GM21576 (cell line): ENCODE measurements around the gene TMEM201.

Experiments used
- ATAC-seq: cut with Tn5 transposase; IDR thresholded peaks from one replicate; pipeline ENCODE4 v1.9.1; 2021; ENCODE audit warnings: mild to moderate bottlenecking, moderate library complexity; ENCODE audit not compliant: unreplicated experiment

Gene TMEM201

DNA sequence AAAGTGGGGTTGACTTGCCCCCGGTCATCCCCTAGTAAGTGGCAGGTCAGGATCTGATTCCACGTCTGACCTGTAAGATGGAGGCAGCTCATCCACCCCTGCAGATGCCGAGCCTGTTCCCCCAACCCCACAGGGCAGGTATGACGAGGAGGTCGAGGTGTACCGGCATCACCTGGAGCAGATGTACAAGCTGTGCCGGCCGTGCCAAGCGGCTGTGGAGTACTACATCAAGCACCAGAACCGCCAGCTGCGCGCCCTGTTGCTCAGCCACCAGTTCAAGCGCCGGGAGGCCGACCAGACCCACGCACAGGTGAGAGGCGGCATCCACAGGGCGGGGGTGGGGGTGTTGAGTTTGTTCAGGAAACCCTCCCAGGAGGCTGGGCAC, 9.6 kb downstream of the TMEM201 start:
- no peak for ATAC-seq

DNA sequence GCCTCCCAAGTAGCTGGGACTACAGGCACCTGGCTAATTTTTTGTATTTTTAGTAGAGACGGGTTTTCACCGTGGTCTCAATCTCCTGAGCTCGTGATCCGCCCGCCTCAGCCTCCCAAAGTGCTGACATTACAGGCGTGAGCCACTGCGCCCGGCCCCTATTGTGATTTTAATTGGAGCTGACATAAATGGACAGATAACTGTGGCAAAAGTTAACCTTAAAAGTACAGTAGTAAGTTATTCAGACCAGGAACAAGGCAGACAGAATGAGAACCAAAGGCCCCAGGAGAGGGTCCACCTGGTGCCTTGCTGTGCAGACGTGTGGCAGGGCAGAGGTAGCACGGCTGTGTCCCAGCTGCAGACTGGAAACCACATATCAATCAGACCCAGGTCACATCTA, 11.0 kb downstream of the TMEM201 start:
- ATAC-seq, result no peak

DNA sequence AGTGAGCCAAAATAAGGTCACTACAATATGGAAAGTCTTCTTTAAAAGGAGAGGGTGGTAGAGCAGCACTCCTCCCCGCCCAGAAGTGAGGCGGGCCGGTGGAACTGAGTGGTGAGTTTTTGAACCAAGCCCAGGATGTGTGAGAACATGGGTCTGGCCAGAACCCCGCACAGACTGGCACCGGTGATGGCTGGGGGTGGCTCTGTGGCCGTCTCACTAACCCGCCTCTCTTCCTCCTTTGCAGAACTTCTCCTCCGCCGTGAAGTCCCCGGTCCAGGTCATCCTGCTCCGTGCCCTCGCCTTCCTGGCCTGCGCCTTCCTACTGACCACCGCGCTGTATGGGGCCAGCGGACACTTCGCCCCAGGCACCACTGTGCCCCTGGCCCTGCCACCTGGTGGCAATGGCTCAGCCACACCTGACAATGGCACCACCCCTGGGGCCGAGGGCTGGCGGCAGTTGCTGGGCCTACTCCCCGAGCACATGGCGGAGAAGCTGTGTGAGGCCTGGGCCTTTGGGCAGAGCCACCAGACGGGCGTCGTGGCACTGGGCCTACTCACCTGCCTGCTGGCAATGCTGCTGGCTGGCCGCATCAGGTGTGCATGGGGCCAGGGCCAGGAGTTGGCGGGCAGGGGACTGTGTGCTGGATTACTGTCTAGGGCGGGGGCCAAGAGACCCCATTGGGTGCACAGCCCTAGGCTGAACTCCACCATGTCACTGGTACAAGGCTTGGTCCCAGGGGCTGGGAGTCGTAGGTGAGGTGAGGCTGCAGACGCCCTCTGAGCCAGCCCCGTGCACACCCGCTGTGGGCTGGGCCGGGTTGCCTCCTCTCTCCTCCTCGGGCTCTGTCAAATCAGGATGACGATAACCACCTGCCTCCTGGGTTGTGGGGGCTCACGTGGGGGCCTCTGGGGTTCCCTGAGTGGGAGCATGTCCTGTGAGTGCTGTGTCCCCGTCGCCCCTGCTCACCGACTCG, 12.4 kb downstream of the TMEM201 start:
- ATAC-seq, result no peak

DNA sequence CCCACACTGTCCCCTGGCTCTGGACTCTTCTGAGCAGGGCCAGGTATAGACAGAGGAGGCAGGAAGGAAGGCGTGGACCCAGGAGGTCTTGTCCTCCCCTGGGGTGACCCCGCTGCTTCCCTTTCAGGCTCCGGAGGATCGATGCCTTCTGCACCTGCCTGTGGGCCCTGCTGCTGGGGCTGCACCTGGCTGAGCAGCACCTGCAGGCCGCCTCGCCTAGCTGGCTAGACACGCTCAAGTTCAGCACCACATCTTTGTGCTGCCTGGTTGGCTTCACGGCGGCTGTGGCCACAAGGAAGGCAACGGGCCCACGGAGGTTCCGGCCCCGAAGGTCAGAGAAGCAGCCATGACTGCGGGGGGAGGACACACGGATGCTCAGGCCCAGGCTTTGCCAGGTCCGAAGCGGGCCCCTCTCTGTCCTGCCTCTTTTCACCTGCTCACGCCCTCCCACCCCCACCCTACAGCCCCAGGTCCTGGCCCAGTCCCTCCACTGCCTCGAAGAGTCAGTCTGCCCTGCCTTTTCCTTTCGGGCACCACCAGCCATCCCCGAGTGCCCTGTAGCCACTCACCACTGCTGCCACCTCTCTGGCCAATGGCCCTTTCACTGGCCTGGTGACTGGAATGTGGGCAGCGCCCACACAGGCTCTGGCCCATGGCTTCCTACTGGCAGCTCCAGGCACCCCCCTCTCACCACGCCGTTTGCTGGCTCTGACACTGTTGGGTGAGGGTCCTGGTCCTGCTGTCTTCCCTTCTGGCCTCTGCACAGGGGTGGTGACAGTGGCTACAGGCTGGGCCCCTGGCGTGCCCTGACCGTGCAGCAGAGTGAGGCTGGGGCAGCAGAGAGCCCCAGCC, 13.5 kb downstream of the TMEM201 start:
- no peak for ATAC-seq

DNA sequence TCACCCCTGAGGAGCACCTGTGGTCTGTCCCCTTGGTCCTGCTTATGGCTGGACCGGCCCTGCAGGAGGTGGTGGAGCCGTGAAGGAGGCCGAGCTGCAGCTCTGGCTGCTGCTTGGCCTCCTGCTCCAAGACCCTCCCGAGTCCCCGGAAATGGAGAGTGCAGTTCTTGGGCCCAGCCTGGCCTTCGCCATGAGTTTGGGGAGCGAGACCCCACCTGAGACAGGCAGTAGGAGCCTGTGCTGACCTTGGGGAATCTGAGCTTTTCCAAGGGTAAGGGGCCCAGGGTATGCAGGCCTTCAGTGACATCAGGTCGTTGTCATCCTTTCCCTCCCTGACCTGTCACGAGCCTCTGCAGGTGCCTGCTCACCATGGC, 14.1 kb downstream of the TMEM201 start:
- no peak for ATAC-seq

DNA sequence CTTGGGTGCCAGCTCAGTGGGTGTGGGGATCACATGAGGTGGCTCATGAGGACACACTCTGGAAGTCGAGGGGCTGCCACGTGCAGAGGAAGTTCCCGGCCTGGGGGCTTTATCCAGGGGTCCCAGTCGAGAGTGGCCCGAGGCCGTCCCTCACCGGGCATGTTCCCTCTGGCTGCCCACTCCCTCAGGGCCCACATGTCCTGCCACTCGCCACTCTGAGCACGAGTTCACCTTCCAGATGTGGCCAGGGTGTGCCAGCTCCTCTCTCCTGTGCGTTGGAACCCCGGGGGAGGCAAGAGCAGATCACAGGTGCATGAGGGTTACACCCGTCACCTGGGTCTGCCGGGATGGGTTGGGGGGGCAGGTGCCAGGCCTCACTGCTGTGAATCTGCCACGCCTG, 14.6 kb downstream of the TMEM201 start:
- no peak for ATAC-seq

DNA sequence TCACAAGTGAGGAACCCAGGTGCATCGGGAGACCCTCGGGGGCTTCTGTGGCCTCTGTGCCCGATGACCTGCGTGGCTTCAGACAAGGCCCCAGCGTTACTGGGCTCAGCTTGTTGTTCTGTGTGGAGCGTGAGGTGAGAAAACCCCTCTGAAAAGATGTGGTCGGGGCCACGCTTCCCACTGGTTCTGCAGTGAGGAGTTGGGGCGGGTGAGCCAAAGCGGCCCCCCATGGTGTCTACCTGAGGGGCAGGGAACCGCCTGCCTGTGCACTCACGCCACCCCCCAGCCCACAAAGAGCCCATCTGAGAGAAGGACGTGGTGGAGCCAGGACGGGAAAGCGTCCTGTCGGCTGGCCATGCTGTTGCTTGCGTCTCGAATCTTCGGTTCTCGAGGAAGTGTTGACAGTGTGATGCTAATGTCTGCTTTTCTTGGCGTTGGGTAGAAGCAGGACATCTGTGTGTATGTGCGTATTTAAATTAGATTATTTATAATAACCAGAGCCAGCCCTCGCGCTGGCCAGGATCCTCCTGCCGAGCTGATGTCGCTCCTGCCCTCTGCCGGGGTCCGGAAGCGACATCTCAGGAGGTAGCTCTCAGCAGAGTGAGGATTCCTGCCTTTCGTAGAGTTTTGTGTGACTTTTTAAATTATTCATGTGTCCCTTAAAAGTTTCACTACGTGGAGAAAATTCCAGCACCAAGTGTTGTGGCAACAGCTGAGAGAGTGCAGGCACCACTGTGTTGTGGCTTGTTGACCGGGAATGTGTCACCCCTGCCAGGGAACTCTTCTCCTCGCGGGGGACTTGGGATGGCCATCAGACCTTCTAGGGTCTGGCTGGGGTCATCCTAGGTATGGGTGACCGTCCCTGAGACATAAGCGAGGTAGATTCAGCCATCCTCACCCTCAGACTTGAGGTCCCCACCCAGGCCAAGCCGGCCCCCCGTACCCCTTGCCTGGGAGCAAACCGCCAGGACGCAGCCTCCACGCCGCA, 15.3 kb downstream of the TMEM201 start:
- ATAC-seq, result no peak

DNA sequence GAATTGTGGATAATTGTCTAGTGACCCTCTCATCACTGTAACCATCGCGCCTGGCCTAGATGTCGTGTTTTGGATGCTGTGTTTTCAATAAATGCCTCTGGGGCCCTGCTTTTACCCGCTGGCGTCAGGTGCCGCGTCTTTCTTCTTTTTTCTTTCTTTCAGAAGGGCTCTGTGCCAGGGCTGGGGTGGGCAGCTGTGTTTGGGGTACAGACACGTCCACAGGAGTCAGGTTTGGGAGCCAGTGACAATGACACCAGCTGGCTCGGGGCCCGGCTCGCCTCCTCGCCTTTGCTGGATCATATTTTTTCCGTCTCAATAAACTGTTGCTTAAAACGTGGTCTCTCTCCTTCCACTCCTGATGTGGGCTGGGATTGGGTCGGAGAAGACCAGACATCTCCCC, 16.1 kb downstream of the TMEM201 start:
- ATAC-seq, result no peak

DNA sequence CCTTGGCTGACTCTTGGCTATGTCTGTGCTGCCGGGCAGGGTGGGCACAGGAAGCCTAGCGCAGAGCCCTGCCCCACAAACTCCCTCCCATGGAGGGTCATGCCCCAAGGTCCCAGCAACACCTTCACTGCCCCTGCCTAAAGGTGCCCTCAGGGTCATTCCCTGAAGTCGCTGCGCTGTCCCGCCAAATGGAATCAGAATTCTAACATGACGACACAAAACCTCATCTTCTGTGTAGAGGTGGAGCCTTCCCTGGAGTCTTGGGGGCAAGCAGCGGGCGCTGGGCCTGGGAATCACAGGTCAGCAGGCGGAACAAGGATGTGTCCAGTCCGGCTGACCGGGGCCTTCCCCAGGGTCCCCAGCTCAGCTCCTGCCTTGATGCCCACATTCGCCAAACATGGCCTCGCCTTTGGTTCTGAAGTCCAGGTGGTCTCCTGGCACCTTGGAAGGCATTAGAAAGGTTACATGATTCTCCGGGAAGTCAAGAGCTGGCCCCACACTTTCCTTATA, 17.3 kb downstream of the TMEM201 start:
- ATAC-seq, result no peak

DNA sequence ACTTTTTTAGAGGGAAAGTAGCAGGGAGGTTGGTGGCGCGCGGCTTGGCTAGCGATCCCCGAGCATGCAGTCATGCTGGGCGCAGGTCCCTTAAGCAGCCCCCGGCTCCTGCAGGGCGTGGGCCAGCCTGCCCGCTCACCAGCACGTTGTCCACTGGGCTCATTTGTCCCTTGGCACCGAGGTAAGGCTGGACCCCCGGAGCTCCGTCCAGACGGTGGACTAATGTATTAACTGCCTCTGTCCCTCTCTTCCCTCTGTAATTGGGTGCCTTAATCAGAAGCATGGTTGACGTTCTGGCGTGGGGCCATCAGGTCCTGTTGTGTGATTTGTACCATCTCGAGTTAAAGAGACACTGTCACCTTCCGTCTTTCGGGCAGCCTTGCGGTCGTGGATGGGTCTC, 17.7 kb downstream of the TMEM201 start:
- ATAC-seq, result no peak

DNA sequence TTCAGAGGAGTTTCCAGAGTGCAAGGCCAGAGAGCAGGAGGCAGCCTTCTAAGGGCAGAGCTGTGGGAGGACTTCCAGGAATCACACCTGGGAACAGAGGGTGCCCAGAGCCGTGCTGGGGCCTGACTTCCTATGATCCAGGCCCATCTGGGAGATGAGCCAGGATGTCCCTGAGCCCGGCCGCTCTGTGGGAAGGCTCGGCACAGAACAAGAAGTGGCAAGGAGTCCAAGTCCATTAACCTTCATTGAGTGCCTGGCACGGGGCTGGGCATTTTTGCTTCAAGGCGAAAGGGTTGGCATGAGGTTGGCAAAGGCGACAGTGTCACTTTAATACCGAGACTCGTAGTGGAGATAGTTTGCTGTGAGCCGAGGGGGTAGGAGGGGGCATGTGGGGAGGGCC, 18.2 kb downstream of the TMEM201 start:
- no peak for ATAC-seq

DNA sequence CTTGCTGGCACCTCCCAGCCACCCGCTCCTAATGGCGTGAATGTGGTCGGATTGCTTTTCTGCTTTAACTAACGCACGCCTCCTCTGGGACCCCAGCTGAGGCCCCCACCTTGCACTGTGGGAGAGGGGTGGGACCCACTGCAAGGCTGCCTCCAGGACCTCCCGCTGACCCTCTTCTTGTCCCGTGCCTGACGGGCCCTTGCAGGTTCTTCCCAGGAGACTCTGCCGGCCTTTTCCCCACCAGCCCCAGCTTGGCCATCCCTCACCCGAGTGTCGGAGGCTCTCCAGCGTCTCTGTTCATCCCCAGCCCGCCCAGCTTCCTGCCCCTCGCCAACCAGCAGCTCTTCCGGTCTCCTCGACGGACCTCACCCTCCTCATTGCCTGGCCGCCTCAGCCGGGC, 18.6 kb downstream of the TMEM201 start:
- ATAC-seq, result no peak

DNA sequence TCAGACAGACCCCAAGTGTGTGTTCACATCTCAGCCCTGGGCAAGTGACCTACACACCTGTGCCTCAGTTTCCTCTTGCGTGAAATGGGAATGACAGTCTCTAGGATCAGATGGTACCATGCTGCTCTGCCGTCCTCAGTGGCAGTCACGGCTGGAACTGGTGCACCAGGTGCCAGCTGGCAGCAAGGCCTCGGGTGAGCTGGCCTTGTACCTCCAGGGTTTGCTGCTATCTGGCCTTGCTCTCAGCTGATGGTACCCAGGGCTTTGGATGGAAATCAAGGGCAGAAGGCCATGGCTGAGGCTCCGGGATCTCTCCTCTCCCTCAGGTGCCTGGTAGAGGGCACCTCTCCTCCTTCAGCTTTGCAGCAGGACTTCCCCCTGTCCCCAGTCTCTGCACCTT, 21.3 kb downstream of the TMEM201 start:
- no peak for ATAC-seq

DNA sequence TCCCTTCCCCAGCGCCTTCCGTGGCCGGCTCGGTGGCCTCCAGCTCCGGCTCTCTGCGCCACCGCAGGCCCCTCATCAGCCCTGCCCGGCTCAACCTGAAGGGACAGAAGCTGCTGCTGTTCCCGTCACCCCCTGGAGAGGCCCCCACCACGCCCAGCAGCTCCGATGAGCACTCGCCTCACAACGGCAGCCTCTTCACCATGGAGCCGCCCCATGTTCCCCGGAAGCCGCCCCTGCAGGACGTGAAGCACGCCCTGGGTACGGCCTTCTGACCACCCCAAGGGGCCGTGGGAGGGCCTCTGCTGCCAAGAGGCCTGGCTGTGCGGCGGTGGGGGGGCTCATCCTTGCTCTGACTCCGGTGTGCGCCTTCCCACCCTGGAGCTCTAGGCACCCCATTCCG, 21.8 kb downstream of the TMEM201 start:
- no peak for ATAC-seq

DNA sequence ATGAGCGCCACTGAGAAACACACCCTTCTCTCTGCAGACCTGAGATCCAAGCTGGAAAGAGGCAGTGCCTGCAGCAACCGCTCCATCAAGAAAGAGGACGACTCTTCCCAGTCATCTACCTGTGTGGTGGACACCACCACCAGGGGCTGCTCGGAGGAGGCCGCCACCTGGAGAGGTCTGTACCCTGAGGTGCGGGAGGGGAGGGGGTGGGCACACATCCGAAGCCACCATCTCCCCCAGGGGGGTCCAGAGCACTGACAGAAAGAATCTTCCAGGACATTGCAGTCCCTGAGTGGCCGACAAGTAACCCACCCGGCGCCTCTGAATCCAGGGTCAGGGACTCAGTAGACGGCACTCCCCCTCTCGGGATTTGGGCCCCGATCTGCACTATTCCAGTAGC, 23.0 kb downstream of the TMEM201 start:
- ATAC-seq, result no peak

DNA sequence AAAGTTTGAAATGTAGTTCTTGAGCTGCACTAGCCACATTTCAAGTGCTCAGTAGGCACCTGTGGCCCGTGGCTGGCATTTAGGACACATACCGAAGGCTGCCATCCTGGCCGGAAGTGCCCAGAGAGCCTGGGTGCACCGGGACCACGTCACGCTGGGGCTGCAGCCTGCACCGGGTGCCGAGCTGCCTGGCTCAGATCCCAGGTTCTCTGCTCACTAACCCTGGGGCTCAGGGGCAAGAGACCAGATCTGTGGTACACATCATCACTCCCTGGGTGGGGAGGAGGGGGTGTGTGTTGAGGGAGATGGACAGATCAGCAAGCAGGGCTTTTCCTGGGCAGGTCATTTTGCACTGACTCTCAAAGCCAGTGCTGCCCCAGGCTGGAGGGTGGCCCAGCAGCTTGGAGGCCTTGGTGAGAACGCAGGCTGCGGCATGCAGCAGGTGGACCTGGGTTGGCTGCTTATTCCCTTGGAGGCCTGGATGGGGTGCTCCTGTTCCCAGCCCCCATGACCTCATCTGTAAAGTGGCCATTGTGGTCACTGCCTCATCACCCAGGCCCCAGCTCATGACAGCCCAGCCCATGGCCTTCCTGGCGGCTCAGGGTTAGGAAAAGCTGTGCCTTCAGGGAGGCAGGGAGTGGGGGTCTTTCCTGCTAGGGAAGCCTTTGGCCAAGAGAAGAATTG, 23.6 kb downstream of the TMEM201 start:
- no peak for ATAC-seq

DNA sequence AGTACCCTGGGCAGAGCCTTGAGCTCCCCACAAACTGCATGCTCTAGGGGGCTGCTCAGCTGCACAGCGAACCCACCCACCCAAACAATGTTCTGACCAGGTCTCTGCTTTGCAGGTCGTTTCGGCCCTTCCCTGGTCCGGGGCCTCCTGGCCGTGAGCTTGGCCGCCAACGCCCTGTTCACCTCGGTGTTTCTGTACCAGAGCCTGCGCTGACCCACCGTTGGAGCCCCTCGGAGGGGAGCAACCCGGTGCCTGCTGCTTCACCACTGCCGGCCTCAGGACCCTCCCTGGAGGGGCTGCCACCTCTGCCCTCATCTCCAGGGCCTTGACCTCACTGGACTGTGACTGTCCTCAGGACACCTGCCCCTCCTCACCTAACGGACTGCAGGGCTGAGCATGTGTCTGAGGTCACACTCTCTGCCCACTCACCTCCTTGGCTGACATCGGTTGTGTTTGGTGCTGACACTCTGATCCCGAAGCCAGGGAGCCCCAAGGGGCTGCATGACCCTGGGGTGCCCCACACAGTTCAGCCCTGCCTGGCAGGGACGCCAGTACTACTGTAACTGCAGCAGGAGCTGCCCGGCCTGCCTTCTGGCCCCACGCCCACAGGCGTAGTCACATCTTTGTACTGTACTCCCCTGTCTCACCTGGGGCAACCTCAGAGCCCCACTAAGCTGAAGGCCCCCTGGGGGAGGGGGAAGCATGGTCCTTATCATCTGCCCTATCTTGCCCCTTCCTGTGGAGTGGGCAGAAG, 24.3 kb downstream of the TMEM201 start:
- no peak for ATAC-seq

DNA sequence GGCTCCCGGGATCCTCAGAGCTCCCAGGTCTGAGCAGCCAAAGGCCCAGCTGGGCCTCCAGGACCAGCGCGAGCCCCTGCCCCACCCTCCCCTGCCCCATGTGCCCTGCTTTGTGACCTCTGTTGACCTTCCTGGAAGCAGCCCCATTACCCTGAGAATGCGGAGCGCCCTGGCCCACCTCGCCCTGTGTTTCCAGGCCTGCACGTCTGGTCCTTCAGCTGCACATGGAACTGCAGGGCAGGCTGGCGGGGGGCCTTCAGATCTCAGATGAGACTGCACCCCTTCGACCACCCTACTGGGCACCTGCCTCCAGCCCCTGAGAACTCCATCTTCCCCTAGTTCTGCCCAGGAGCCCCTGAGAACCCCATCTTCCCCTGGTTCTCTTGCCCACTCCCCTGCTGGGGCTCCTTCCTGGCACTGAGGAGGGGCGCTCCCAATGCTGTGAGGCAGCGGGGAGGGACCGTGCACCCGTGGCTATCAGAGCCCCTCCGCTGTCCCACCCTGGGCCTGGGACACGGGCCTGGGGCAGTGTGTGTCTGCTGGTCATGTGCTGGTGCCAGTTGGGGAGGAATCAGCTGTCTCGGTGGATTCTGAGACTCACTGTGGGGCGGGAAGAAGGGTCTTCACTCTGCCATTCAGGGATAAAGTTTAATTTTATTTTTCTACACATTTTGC, 25.1 kb downstream of the TMEM201 start:
- no peak for ATAC-seq
